GOT3 (cell line): ENCODE data around the gene ASIC4.
A peak's percentile ranks its signal among the peaks of the same experiment; 100 is the strongest.

Source experiments
- DNase-seq: peaks from one replicate; lab custom pipeline; 2025; ENCODE audit warnings: mixed read lengths; lab: John Stamatoyannopoulos, UW

The ASIC4 gene

DNA sequence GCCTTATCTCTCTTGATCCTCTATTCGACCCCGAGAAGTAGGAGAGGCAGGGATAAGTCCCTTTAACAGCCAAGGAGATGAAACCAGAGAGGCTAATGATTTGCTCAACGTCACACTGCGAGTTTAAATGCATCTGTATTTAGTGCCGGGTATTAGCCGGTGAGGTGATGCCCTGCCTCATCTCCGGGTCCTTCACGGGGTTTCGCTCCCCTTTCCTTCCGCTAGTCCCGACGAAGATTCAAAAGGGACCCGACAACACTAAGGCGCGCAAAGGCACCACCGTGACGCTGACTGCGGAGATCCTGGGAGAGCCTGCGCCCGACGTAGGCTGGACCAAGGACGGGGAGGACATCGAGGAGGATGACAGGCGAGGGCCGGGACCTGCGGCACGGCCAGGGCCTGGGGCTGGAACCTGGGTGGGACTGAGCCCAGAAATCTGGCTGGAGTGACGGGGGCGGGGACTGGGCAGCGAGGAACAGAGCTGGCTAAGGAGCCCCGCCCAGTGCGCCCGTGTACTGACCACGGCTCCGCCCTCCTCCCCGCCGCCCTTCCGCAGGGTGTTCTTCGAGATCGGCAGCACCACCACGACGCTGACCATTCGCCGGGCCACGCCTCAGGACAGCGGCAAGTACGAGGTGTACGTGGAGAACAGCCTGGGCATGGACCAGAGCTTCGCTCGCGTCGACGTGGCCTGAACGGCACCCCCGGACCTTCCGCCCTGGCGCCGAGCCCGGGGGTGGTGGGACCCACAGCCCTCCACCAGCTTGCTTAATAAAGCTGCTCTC, 16.6 kb upstream of the ASIC4 start:
- DNase-seq, result peak; percentile 51

GRCh38 chr2:219498280-219499057, 15.8 kb upstream of the ASIC4 start, which contains the start of gene GMPPA:
TSS of gene GMPPA (plus strand) at chr2:219498891. CDS start at chr2:219499976, 1,085 bp downstream.
- DNase-seq, result peak; percentile 88

GRCh38 chr2:219499058-219499307, 15.3 kb upstream of the ASIC4 start:
- no peak for DNase-seq

DNA sequence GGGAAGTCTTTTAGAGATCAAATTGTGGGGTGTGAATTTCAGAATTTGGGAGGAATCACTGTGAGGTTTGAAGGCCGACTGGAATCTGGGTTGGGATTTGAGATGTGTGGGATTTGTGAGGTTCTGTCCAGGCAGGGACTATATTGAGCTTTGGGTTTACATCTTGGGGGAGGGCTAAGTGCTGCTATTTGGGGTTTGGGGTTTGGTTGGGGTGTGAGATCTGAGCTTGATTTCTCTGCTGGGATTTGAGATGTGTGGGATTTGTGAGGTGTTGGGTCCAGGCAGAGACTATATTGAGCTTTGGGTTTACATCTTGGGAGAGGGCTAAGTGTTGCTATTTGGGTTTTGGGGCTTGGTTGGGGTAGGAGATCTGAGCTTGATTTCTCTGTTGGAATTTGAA, 14.7 kb upstream of the ASIC4 start:
- DNase-seq, result no peak

GRCh38 chr2:219500135-219500534, 14.1 kb upstream of the ASIC4 start:
- DNase-seq, result no peak

- DNase-seq, result no peak
Observed at GRCh38 chr2:219501849-219502248, 12.4 kb upstream of the ASIC4 start.

- DNase-seq, result no peak
Observed at GRCh38 chr2:219502618-219503017, 11.7 kb upstream of the ASIC4 start.

DNA sequence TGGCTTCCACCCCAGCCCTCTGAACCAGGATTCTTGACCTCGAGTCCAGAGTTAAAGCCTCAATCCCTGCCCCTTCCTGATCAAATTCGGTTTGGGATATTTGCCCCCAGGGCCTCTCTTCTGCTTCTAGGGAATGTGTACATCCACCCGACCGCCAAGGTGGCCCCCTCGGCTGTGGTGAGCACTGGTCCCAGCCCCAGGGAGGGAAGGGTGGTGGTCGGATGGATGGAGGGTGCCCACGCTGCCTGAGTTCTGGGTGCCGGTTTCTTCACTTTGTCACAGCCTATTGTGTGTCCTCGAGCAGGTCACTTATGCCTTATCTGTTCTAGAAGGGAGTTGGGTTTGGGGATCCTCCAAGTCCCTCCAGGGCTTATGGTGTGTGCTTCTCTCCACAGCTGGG, 8.7 kb upstream of the ASIC4 start:
- DNase-seq, result no peak

DNA sequence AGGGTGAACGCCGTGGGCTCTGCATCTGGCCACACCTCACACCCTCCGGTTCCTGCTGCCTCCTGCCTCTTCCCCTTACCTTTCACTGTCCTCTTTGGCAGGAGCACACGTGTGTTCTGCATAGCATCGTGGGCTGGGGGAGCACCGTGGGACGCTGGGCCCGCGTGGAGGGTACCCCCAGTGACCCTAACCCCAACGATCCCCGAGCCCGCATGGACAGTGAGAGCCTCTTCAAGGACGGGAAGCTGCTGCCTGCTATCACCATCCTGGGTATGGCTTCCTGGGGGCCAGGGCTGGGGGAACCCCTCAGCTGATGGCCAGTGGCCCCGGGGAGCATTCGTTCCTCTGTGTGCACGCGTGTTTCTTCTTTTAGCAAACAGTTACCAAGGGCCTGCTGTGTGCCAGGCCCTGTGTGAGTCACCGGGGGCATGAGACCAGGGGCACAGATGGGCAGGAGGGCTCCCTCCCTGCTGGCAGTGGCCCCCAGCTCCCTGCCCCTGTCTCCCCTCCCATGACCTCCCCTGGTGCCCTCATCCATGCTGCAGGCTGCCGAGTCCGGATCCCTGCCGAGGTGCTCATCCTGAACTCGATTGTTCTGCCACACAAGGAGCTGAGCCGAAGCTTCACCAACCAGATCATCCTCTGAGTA, 8.0 kb upstream of the ASIC4 start:
- DNase-seq, result no peak

DNA sequence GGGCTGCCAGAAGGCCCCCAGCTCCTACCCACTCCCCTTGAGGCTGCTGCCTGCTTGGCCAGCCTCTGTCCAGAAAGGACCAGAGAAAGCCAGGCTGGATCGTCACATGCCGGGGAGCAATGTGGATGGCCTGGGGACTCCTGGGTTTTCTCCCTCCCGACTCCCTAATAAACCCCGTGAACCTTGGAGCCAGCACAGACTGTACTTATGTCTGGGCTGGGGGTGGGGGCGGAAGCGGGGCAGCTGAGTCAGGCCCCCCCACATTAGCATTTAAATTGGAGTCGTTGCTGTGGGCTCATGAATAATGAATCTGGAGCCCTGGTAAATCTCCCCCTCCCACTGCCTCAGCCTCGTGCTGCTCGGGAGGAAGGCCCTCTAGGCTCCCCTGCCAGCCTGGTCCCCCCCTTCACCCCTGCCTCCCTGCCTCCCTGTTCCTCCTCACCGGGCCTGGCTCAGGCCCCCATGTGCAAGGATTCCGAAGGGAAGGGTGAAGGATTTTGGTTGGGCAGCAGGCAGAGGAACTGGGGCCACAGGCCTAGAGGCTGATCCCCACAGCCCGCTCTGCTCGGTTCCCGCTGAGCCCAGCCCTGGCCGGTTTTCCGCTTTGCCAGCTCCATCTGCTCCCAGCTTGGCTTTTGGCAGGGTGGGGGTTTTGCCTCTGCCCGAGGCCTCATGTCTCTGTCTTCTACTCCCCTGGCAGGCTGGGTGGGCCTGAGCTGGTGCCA, 7.3 kb upstream of the ASIC4 start:
- DNase-seq, result no peak

DNA sequence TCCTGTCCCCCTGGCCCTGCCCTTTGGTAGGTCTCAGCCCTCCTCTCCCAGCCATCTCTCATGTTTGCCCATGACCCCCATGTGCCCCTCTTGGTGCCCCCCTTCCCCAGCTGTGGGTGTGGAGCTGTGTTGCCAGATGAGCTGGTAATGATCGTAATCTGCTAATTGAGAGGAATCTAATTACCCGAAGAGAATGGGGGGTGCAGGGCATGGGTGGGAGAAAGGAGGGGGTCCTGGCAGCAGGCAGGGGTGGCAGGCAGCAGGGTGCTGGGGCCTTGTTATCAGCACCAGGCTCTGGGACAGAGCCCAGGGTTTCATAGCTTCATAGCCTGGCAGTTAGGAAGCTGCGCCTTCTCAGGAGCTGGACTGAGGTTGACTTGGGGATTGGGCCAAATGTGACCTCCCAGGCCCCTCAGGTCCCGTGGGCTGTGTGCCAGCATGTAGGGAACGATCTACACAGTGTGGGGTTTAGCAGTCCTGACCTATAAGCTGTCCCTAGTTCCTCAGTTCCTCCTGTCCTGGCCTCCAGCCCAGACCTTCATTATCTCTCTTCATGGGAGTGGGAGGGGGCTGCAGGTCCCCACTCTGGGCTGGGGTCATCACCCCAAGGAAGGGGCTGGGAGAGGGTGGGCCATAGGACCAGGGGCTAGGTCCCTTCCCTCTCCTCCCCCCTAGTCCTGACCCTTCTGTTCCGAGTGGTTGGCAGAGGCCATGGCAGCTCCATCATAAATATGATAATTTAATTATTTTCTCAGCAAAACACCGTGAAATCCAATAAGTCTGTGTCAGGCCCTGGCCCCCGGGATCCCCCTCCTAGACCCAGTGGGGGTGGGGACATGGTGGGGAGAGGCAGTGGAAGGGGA, 6.5 kb upstream of the ASIC4 start:
- DNase-seq, result no peak

- DNase-seq, result no peak
Observed at GRCh38 chr2:219508444-219508734, 5.9 kb upstream of the ASIC4 start.

GRCh38 chr2:219508971-219509779, 5.1 kb upstream of the ASIC4 start:
- DNase-seq, result no peak

GRCh38 chr2:219509780-219510511, 4.3 kb upstream of the ASIC4 start:
- no peak for DNase-seq

GRCh38 chr2:219510512-219511135, 3.7 kb upstream of the ASIC4 start:
- no peak for DNase-seq

DNA sequence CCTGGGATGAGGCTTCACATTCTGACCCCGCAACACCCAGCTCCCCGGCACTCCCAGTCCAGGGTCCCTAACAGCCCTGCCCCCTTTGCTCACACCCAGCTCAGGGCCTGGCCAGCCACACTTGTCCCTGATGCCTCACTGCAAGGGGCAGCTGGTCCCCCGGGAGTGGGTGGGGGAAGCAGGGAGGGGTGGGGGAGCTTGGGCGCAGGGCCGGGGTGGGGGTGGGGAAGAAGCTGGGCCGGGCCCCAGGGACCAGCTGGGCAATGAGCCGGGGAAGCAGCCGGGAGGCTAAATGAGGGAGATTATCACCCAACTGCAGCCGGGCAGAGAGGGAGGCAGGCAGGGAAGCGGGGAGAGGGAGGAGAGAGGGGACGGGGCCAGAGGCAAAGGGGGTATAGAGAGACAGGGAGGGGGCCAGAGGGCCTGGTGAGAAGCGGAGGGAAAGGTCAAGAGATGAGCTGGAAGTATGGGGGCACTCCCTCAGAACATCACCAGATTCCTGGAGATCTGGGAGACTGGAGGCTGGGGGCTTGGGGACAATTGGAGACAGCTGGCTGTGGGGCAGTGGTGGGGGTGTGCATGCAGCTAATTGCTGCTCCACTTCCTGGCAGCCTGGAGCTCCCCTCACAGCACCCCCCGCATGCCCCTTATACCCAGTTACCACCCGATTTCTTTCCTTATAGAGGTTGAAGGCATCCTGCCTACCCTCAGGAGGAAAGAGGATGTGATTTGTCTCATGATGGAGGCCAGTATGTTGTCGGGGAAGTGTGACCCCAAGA, 2.5 kb upstream of the ASIC4 start:
- DNase-seq, result no peak

DNA sequence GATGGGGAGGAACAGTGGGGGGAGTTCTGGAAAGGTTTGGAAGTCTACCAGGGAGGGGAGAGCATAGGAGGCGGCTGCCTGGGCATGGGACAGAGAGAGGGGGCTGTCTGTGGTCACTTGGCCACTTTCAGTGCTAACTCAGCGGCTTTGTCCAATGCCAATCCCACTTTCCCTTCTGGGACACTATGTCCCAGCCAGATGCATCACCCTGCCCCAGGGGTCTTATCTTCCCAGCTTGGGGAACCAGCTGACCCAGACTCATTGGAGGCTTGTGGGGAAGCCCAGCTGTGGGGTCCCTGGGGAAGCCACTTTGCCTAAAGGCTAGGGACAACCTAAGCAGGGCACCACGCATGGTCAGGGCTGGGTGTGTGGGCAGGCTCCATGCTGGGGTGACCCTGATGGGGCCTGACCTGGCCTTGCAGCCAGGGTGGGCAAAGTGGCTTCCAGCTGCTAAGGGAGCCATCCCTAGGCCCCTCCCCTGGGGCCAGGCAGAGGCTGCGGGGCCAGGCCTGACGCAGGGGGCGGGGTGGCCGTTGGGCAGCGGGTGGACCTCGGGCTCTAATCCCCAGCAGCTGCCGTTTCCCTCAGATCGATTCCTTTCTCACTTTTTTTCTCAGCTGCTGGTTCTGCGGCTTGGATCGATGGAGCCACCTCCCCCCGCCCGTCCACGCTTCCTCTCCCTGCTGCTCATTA, 1.6 kb upstream of the ASIC4 start:
- DNase-seq, result no peak

- no peak for DNase-seq
Observed at GRCh38 chr2:219513787-219514186, 495 bp upstream of the ASIC4 start.
